Heart left ventricle (tissue), 16 donors: ENCODE data around the gene RILPL1. TPM values are rescaled to one million over a fixed set of nuclear protein-coding genes. Genes with fewer than 3 reads are reported as not detected.
A peak's percentile ranks its signal among the peaks of the same experiment; 100 is the strongest.

Source experiments
- ATAC-seq, 4 donors: fragments of 200-7000 bp; cut with Tn5 transposase; one replicate each; pipeline ENCODE4 v1.9.1; 2020 to 2022; ENCODE audit warnings: moderate library complexity in 4 of 4, mild to moderate bottlenecking in 3 of 4, moderate number of reproducible peaks in 1 of 4
- DNase-seq, 5 donors: peaks; one replicate each; pipeline ENCODE4 v3.0.0-alpha.2; 2020
- H3K27ac ChIP-seq, 12 donors: fragments of 200-600 bp; sonication (generic) in 4 of 12; one replicate each; pipeline versions ENCODE4 v1.5.0 to v1.8.0; 2016 to 2022; ENCODE audit warnings: mild to moderate bottlenecking in 2 of 12
- H3K27me3 ChIP-seq, 9 donors: fragments of 200-600 bp; sonication (generic) in 2 of 9; one replicate each; pipeline versions ENCODE4 v1.5.1 to v1.8.0; 2016 to 2022; ENCODE audit warnings: mild to moderate bottlenecking in 3 of 9
- H3K36me3 ChIP-seq, 9 donors: fragments of 200-600 bp; sonication (generic) in 2 of 9; one replicate each; pipeline versions ENCODE4 v1.5.0 to v1.8.0; 2018 to 2022; ENCODE audit warnings: mild to moderate bottlenecking in 2 of 9
- H3K4me1 ChIP-seq, 12 donors: fragments of 200-600 bp; sonication (generic) in 4 of 12; one replicate each; pipeline versions ENCODE4 v1.5.0 to v1.8.0; 2016 to 2022; ENCODE audit warnings: mild to moderate bottlenecking in 3 of 12
- H3K4me3 ChIP-seq, 12 donors: fragments of 200-600 bp; sonication (generic) in 4 of 12; one replicate each; pipeline versions ENCODE4 v1.5.0 to v1.8.0; 2017 to 2022; ENCODE audit warnings: mild to moderate bottlenecking in 9 of 12, moderate library complexity in 4 of 12
- H3K9me3 ChIP-seq, 12 donors: fragments of 200-600 bp; sonication (generic) in 4 of 12; one replicate each; pipeline versions ENCODE4 v1.5.0 to v1.8.0; 2016 to 2022; ENCODE audit warnings: mild to moderate bottlenecking in 1 of 12
- POLR2A ChIP-seq, 2 donors: fragments of 450-650 bp; IDR thresholded peaks; one replicate each; pipeline ENCODE4 v1.6.1; 2017; ENCODE audit warnings: antibody characterized with exemption in 2 of 2, mild to moderate bottlenecking in 2 of 2, moderate library complexity in 2 of 2
- WGBS, 4 donors: extraction: QIAGEN DNeasy Blood & Tissue Kit in 2 of 4; methylation state at CpG; one replicate each; pipeline versions ENCODE4 v1.1.5 to v1.1.7; 2013 to 2018; 5-methylcytosine and 5-hydroxymethylcytosine counted together
- intact Hi-C, 10 donors: fragments of 100-400 bp; cut with DNase I; formaldehyde crosslinking; loops; one replicate each; pipeline versions ENCODE4 v1.11.1 to v1.14.2; 2022
- polyA plus RNA-seq, 2 donors: library from polyadenylated mRNA; stranded (reverse); fragments of 200-250 nt; gene quantifications; one replicate each; pipeline ENCODE4 v1.2.3, GENCODE V29; 2013
- total RNA-seq, 9 donors: library from RNA; depleted of rRNA in 2 of 9; stranded (reverse); fragments of >200 nt in 2 of 9; fragmentation: NEBNext Ultra II Directional in 3 of 9; extraction: Animal tissue kit (Norgen Biotek cat#: 25700) in 3 of 9; gene quantifications; one replicate each; pipeline versions ENCODE4 v1.1.0 to v1.2.4, GENCODE V29; 2016 to 2023
- TF ChIP-seq, protein P1 (sequence below), 12 donors: fragments of 200-600 bp; sonication (generic) in 4 of 12; IDR thresholded peaks; one replicate each; pipeline versions ENCODE4 v1.5.0 to v1.8.0; 2018 to 2022; ENCODE audit warnings: antibody characterized with exemption in 12 of 12, mild to moderate bottlenecking in 5 of 12
- donor health status: ischemic (EF 13 %, LVEDD 7.1; RV severe dilation, severe dysfunction).
- donor health status: healthy with polysubstance abuse.
- donor health status: DM: no; HTN: yes; CAD: no.
- donor health status: DM: no; HTN: no; CAD: no.
- donor health status: ischemic (EF 25% LVEDD 6.9; RV normal size, moderate dysfunction).
- donor health status: ischemic (EF 25% LVEDD 5.7; RV mildly dilated, moderate dysfunction).
- donor health status: healthy.
- donor health status: DM: yes; HTN: yes; CAD: no.
- donor health status: ischemic (EF 35%, LVEDD 5.7; RV mildly dilated, moderate dysfunction).
- donor health status: nonischemic (EF 11% LVEDD 7.7; RV severe dilation, severe dysfunction).
- donor health status: DM: yes; HTN: yes; CAD: no.
- donor health status: PGD.
- donor health status: ischemic (EF 29% LVEDD 5.4; RV normal size, mild dysfunction).
- donor health status: nonischemic (EF 23%, LVEDD 6.1; RV moderate dilation, normal function).

RILPL1 gene
- total and polyA plus RNA-seq, 11 donors: 64.1 to 119 (median 79.4) TPM

DNA sequence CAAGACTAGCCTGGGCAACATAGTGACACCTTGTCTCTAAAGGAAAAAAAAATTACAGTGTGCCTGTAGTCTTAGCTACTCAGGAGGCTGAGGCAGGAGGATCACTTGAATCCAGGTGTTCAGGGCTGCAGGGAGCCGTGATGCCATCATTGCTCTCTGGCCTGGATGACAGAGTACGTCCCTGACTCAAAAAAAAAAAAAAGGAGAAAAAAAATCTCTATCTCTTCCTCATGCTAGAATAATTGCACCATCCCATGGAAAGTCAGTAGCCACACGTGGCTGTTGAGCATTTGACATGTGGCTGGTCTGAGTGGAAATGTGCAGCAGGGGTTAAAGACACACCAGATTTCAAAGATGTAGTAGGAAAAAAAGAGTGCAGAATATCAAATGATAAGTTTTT, 3.8 kb downstream of the RILPL1 start:
- Histone ChIP-seq H3K4me3 (no peak overlapping the region), H3K27me3 (peaks cover 0 to 4% (median 0%) of the 10 kb centered on the region in 9 donors), H3K4me1 (peaks cover 0 to 52% (median 31%) of the 10 kb centered on the region in 12 donors), H3K9me3 (no peaks in the 10 kb centered on the region), H3K27ac (peak overlapping the region in 5 of 12 donors; percentile 22 to 94 (median 87)), H3K36me3 (peaks cover 0 to 25% (median 0%) of the 10 kb centered on the region in 9 donors)
- WGBS, 4 donors: 54 to 72% (median 54%) methylated on average over 3 of the region's 3 CpGs
- intact Hi-C loops: loop anchor here (5.0 kb wide), 7 partner anchors 52 to 162 kb away; partner anchors contain the start of gene TMED2 (in 9 of the 10)
- TF ChIP-seq POLR2A (IDR thresholded peaks at IDR 0.05): no peak
- TF ChIP-seq, protein P1, sequence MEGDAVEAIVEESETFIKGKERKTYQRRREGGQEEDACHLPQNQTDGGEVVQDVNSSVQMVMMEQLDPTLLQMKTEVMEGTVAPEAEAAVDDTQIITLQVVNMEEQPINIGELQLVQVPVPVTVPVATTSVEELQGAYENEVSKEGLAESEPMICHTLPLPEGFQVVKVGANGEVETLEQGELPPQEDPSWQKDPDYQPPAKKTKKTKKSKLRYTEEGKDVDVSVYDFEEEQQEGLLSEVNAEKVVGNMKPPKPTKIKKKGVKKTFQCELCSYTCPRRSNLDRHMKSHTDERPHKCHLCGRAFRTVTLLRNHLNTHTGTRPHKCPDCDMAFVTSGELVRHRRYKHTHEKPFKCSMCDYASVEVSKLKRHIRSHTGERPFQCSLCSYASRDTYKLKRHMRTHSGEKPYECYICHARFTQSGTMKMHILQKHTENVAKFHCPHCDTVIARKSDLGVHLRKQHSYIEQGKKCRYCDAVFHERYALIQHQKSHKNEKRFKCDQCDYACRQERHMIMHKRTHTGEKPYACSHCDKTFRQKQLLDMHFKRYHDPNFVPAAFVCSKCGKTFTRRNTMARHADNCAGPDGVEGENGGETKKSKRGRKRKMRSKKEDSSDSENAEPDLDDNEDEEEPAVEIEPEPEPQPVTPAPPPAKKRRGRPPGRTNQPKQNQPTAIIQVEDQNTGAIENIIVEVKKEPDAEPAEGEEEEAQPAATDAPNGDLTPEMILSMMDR (IDR thresholded peaks at IDR 0.05): no peak
- DNase-seq: no peak
- ATAC-seq: no peak

DNA sequence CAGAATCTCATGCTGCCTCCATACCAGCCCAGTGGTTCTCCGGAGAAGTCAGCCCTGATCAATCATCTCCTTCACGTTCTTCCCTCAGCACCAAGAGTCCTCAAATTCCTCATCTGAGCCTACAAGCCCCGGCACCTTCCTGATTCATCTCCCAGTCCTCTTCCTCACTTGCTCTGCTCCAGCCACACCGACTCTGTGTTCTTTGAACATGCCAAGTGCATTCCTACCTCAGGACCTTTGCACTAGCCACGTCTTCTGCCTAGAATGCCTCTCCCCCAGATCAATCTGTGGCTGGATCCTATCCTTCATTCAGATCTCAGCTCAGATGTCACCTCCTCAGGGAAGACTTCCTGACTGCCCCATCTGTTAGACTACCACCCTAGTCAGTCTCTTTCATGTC, 4.7 kb downstream of the RILPL1 start:
- DNase-seq (no peak), ATAC-seq (no peak)
- H3K36me3 ChIP-seq: peaks cover 0 to 31% (median 2%) of the 10 kb centered on the region in 9 donors
- no peak overlapping the region for H3K4me3 ChIP-seq
- WGBS, 4 donors: 93% methylated on average over 5 of the region's 5 CpGs
- H3K27me3 ChIP-seq: peaks cover 0 to 4% (median 0%) of the 10 kb centered on the region in 9 donors
- no peak overlapping the region for H3K27ac ChIP-seq
- peaks cover 0 to 46% (median 31%) of the 10 kb centered on the region in 12 donors for H3K4me1 ChIP-seq
- H3K9me3 ChIP-seq: no peaks in the 10 kb centered on the region
- no peak for TF ChIP-seq POLR2A (IDR thresholded peaks at IDR 0.05)
- TF ChIP-seq, protein P1 (IDR thresholded peaks at IDR 0.05): no peak
- intact Hi-C loops: no loop called here

DNA sequence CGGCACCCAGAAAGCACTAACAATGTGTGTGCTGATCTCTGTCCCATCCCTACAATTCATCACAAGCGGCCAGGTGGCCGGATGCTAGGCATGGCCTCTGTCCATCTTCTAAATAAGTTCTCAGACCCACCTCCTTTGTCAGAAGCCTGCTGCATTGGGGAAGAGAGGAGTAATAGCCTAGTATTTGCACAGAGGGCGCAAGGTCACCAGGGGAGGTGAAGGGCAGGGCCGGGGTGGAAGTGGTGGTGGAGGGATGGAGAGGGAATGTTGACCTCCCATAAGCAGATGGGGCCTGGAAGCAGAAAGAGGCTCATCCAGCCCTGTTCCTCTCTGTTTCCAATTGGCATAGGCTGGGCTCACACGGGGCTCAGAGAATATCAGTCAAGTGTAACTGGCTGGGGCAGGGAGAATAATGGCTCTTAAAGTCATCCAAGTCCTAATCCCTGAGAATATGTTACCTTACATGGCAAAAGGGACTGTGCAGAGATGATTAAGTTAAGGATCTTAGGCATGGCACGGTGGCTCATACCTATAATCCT, 6.9 kb downstream of the RILPL1 start:
- Histone ChIP-seq H3K27ac (peak overlapping the region in 8 of 12 donors; percentile 5 to 64 (median 42)), H3K9me3 (no peaks in the 10 kb centered on the region), H3K27me3 (peaks cover 0 to 4% (median 0%) of the 10 kb centered on the region in 9 donors), H3K36me3 (peaks cover 0 to 52% (median 24%) of the 10 kb centered on the region in 9 donors), H3K4me1 (peaks cover 0 to 53% (median 20%) of the 10 kb centered on the region in 12 donors), H3K4me3 (no peak overlapping the region)
- WGBS, 4 donors: 50 to 68% (median 59%) methylated on average over 7 of the region's 7 CpGs
- no peak for DNase-seq
- no peak for ATAC-seq
- no peak for TF ChIP-seq POLR2A (IDR thresholded peaks at IDR 0.05)
- TF ChIP-seq, protein P1 (IDR thresholded peaks at IDR 0.05): no peak
- intact Hi-C loops: no loop called here

- H3K27ac ChIP-seq: peak overlapping the region in 1 of 12 donors; percentile 76
- intact Hi-C loops: loop anchor here in 1 of 10 donors (5.0 kb wide), 1 partner anchor 52 kb away; no protein-coding TSS in a partner anchor
- no peak overlapping the region for H3K4me3 ChIP-seq
- H3K4me1 ChIP-seq: peaks cover 0 to 48% (median 15%) of the 10 kb centered on the region in 12 donors
- H3K27me3 ChIP-seq: no peaks in the 10 kb centered on the region
- WGBS, 4 donors: 95 to 98% (median 96%) methylated on average over 7 of the region's 7 CpGs
- no peak for ATAC-seq
- TF ChIP-seq POLR2A (IDR thresholded peaks at IDR 0.05): no peak
- TF ChIP-seq, protein P1 (IDR thresholded peaks at IDR 0.05): no peak
- H3K36me3 ChIP-seq: peaks cover 0 to 60% (median 42%) of the 10 kb centered on the region in 9 donors
- no peaks in the 10 kb centered on the region for H3K9me3 ChIP-seq
- DNase-seq: no peak
Observed at GRCh38 chr12:123524378-123524777, 9.1 kb downstream of the RILPL1 start.
